WTC11 (cell line): ENCODE results near the gene FAM135A. TPM values are rescaled to one million over a fixed set of nuclear protein-coding genes. Genes with fewer than 3 reads are reported as not detected.

ENCODE experiments used
- ATAC-seq: fragments of 200-7000 bp; cut with Tn5 transposase; 2 replicates; pipeline ENCODE4 v1.10.0; 2021; ENCODE audit warnings: mild to moderate bottlenecking, moderate library complexity
- Bru-seq: library from RNA; stranded (reverse); fragments of 400-500 nt; gene quantifications from one replicate; lab custom pipeline; 2021; lab: Mats Ljungman, UMichigan
- CTCF ChIA-PET: fragments of 300-600 bp; sonication (Branson Sonifier 250); formaldehyde crosslinking; loops from one replicate; lab custom pipeline; 2021; ENCODE audit warnings: antibody characterized with exemption; lab: Charles Lee
- POLR2A ChIA-PET: fragments of 350-600 bp; sonication (Branson Sonifier 250); formaldehyde crosslinking; loops from one replicate; lab custom pipeline; 2021; ENCODE audit warnings: antibody characterized with exemption; lab: Charles Lee
- DNase-seq: peaks from one replicate; pipeline ENCODE4 v3.0.0; 2021; ENCODE audit warnings: low spot score
- H3K27ac Mint-ChIP-seq: 2 replicates; pipeline ENCODE4 v1.8.0; 2021; ENCODE audit warnings: mixed read lengths
- H3K27me3 Mint-ChIP-seq: 2 replicates; pipeline ENCODE4 v1.8.0; 2021; ENCODE audit warnings: low read depth, mild to moderate bottlenecking, moderate library complexity, mixed read lengths
- H3K36me3 Mint-ChIP-seq: 2 replicates; pipeline ENCODE4 v1.8.0; 2021; ENCODE audit warnings: mixed read lengths
- H3K4me1 Mint-ChIP-seq: 2 replicates; pipeline ENCODE4 v1.8.0; 2022; ENCODE audit warnings: mixed read lengths
- H3K4me3 Mint-ChIP-seq: 2 replicates; pipeline ENCODE4 v1.8.0; 2021; ENCODE audit warnings: mild to moderate bottlenecking, moderate library complexity, mixed read lengths
- H3K9me3 Mint-ChIP-seq: 2 replicates; pipeline ENCODE4 v1.8.0; 2021; ENCODE audit warnings: mixed read lengths
- CREM ChIP-seq: sonication (generic); formaldehyde crosslinking; IDR thresholded peaks from 2 replicates; pipeline ENCODE4 v1.8.1; 2022; ENCODE audit warnings: mild to moderate bottlenecking, missing genetic modification reagents, moderate library complexity
- E2F1 ChIP-seq: sonication (generic); formaldehyde crosslinking; IDR thresholded peaks from 2 replicates; pipeline ENCODE4 v1.8.0; 2022; ENCODE audit warnings: mild to moderate bottlenecking, missing genetic modification reagents
- ESRRA ChIP-seq: sonication (generic); formaldehyde crosslinking; IDR thresholded peaks from 2 replicates; pipeline ENCODE4 v1.8.1; 2022; ENCODE audit warnings: mild to moderate bottlenecking, missing genetic modification reagents, borderline replicate concordance
- GABPB1 ChIP-seq: sonication (generic); formaldehyde crosslinking; IDR thresholded peaks from 2 replicates; pipeline ENCODE4 v1.8.1; 2023; ENCODE audit warnings: mild to moderate bottlenecking, missing genetic modification reagents
- IRF2 ChIP-seq: sonication (generic); formaldehyde crosslinking; IDR thresholded peaks from 2 replicates; pipeline ENCODE4 v1.8.0; 2022; ENCODE audit warnings: low read depth, missing genetic modification reagents, borderline replicate concordance
- KAT7 ChIP-seq: sonication (generic); formaldehyde crosslinking; IDR thresholded peaks from 2 replicates; pipeline ENCODE4 v1.8.1; 2023; ENCODE audit warnings: missing genetic modification reagents, mild to moderate bottlenecking, borderline replicate concordance
- OVOL2 ChIP-seq: fragments of 250-450 bp; sonication (Bioruptor Pico); IDR thresholded peaks from 2 replicates; pipeline ENCODE4 v1.9.0; 2021; ENCODE audit warnings: mild to moderate bottlenecking, borderline replicate concordance
- RORB ChIP-seq: fragments of 250-450 bp; sonication (Bioruptor Pico); IDR thresholded peaks from 2 replicates; pipeline ENCODE4 v1.9.0; 2021; ENCODE audit warnings: mild to moderate bottlenecking
- TCF7 ChIP-seq: sonication (generic); formaldehyde crosslinking; IDR thresholded peaks from 2 replicates; pipeline ENCODE4 v1.8.0; 2022; ENCODE audit warnings: mild to moderate bottlenecking, low read depth, missing genetic modification reagents, moderate library complexity
- TP53 ChIP-seq: sonication (generic); formaldehyde crosslinking; IDR thresholded peaks from 2 replicates; pipeline ENCODE4 v1.8.1; 2023; ENCODE audit warnings: mild to moderate bottlenecking, missing genetic modification reagents
- USF1 ChIP-seq: sonication (generic); formaldehyde crosslinking; IDR thresholded peaks from 2 replicates; pipeline ENCODE4 v1.8.0; 2022; ENCODE audit warnings: mild to moderate bottlenecking, missing genetic modification reagents
- ZMAT4 ChIP-seq: fragments of 250-450 bp; sonication (Bioruptor Pico); IDR thresholded peaks from 2 replicates; pipeline ENCODE4 v1.9.0; 2021; ENCODE audit warnings: mild to moderate bottlenecking
- ZNF263 ChIP-seq: sonication (generic); formaldehyde crosslinking; IDR thresholded peaks from 2 replicates; pipeline ENCODE4 v1.8.1; 2022; ENCODE audit warnings: low read depth, mild to moderate bottlenecking, moderate library complexity, missing genetic modification reagents
- ZNF317 ChIP-seq: sonication (generic); formaldehyde crosslinking; IDR thresholded peaks from 2 replicates; pipeline ENCODE4 v1.8.1; 2023; ENCODE audit warnings: low read depth, mild to moderate bottlenecking, moderate library complexity, missing genetic modification reagents, borderline replicate concordance
- ZNF532 ChIP-seq: fragments of 250-450 bp; sonication (Bioruptor Pico); IDR thresholded peaks from 2 replicates; pipeline ENCODE4 v1.9.0; 2021; ENCODE audit warnings: mild to moderate bottlenecking, borderline replicate concordance
- ZNF671 ChIP-seq: fragments of 250-450 bp; sonication (Bioruptor Pico); IDR thresholded peaks from 2 replicates; pipeline ENCODE4 v1.8.0; 2021; ENCODE audit warnings: mild to moderate bottlenecking
- long read RNA-seq, 3 experiments: library from RNA in 1 of 3; library from capped mRNA in 1 of 3; library from polyadenylated mRNA in 1 of 3; unstranded in 2 of 3; stranded (forward) in 1 of 3; transcript quantifications; one replicate each; pipeline ENCODE4 v2.0.0, GENCODE V29; 2021
- total RNA-seq: library from RNA; stranded (reverse); gene quantifications from 3 replicates; pipeline ENCODE4 v1.2.3, GENCODE V29; 2021
- TF ChIP-seq, protein P1 (sequence below): sonication (generic); formaldehyde crosslinking; IDR thresholded peaks from 2 replicates; pipeline ENCODE4 v1.8.0; 2023; ENCODE audit warnings: missing genetic modification reagents
- TF ChIP-seq, protein P2 (sequence below): sonication (generic); formaldehyde crosslinking; IDR thresholded peaks from 2 replicates; pipeline ENCODE4 v1.8.0; 2022; ENCODE audit warnings: mild to moderate bottlenecking, missing genetic modification reagents
- TF ChIP-seq, protein P3 (sequence below): sonication (generic); formaldehyde crosslinking; IDR thresholded peaks from 2 replicates; pipeline ENCODE4 v1.8.1; 2023; ENCODE audit warnings: mild to moderate bottlenecking, moderate library complexity, missing genetic modification reagents

FAM135A gene
- total RNA-seq (31.7 to 34.1 TPM (median 32.9 TPM) in 3 replicates), Bru-seq, nascent RNA (percentile 87 among the genes with signal in this experiment)
- long read RNA-seq, experiment 1, full-length matches to known transcripts, result 8 of 148 reads
- long read RNA-seq, experiment 1, partial matches to known transcripts, result 44 of 148 reads
- long read RNA-seq, experiment 1, other reads (novel, unspliced or antisense), result 96 of 148 reads
- long read RNA-seq, experiment 2, full-length matches to known transcripts, result 1 of 36 reads
- long read RNA-seq, experiment 2, partial matches to known transcripts, result 21 of 36 reads
- long read RNA-seq, experiment 2, other reads (novel, unspliced or antisense), result 14 of 36 reads
- long read RNA-seq, experiment 3, partial matches to known transcripts, result 10 of 17 reads
- long read RNA-seq, experiment 3, other reads (novel, unspliced or antisense), result 7 of 17 reads

- ATAC-seq (peak; percentile 97), DNase-seq (peak; percentile 100)
- H3K4me1 Mint-ChIP-seq, result peaks cover 12% of the 10 kb centered on the region
- no peaks in the 10 kb centered on the region; the same call in 1 of the 2 replicates for H3K27me3 Mint-ChIP-seq
- H3K4me3 Mint-ChIP-seq, result peak within 1 kb of the TSS; percentile 99
- H3K9me3 Mint-ChIP-seq, result no peaks in the 10 kb centered on the region
- ChIA-PET POLR2A (interaction anchor here (0.6 to 1.5 kb wide), 7 partner anchors 20 to 618 kb away, joined by 3 to 5 read pairs (median 4); partner anchors contain the start of gene SDHAF4), CTCF (interaction anchor here (0.6 to 1.7 kb wide), 10 partner anchors 8 to 543 kb away, joined by 3 to 9 read pairs (median 4); no protein-coding TSS in a partner anchor)
- H3K36me3 Mint-ChIP-seq, result peaks cover 3% of the 10 kb centered on the region; the same call in 1 of the 2 replicates
- TF ChIP-seq GABPB1 (CRISPR knock-in tag), result no peak; the same call in 1 of the 2 replicates
- TF ChIP-seq TP53 (CRISPR knock-in tag), result no peak
- TF ChIP-seq CREM (CRISPR knock-in tag), result peak; percentile 83; the same call in 1 of the 2 replicates
- peak; percentile 56; the same call in 1 of the 2 replicates for TF ChIP-seq ZNF532 (CRISPR knock-in tag)
- no peak for TF ChIP-seq IRF2 (CRISPR knock-in tag)
- 0 out of 2 replicates have a peak, but pooled peaks have one; percentile 24 for TF ChIP-seq KAT7 (CRISPR knock-in tag)
- TF ChIP-seq ZMAT4 (CRISPR knock-in tag), result peak; percentile 63; the same call in 1 of the 2 replicates
- TF ChIP-seq ZNF671 (CRISPR knock-in tag), result 0 out of 2 replicates have a peak, but pooled peaks have one; percentile 11
- TF ChIP-seq, protein P1, sequence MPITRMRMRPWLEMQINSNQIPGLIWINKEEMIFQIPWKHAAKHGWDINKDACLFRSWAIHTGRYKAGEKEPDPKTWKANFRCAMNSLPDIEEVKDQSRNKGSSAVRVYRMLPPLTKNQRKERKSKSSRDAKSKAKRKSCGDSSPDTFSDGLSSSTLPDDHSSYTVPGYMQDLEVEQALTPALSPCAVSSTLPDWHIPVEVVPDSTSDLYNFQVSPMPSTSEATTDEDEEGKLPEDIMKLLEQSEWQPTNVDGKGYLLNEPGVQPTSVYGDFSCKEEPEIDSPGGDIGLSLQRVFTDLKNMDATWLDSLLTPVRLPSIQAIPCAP (CRISPR knock-in tag), result peak; percentile 56; the same call in 1 of the 2 replicates
- TF ChIP-seq TCF7 (CRISPR knock-in tag), result no peak
- 0 out of 2 replicates have a peak, but pooled peaks have one; percentile 68 for TF ChIP-seq ESRRA (CRISPR knock-in tag)
- TF ChIP-seq RORB (CRISPR knock-in tag), result 0 out of 2 replicates have a peak, but pooled peaks have one; percentile 67
- TF ChIP-seq OVOL2 (CRISPR knock-in tag), result peak; percentile 65; the same call in 1 of the 2 replicates
- TF ChIP-seq, protein P2, sequence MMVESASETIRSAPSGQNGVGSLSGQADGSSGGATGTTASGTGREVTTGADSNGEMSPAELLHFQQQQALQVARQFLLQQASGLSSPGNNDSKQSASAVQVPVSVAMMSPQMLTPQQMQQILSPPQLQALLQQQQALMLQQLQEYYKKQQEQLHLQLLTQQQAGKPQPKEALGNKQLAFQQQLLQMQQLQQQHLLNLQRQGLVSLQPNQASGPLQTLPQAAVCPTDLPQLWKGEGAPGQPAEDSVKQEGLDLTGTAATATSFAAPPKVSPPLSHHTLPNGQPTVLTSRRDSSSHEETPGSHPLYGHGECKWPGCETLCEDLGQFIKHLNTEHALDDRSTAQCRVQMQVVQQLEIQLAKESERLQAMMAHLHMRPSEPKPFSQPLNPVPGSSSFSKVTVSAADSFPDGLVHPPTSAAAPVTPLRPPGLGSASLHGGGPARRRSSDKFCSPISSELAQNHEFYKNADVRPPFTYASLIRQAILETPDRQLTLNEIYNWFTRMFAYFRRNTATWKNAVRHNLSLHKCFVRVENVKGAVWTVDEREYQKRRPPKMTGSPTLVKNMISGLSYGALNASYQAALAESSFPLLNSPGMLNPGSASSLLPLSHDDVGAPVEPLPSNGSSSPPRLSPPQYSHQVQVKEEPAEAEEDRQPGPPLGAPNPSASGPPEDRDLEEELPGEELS (CRISPR knock-in tag), result 0 out of 2 replicates have a peak, but pooled peaks have one; percentile 13
- 0 out of 2 replicates have a peak, but pooled peaks have one; percentile 6 for TF ChIP-seq ZNF317
- TF ChIP-seq USF1 (CRISPR knock-in tag), result peak; percentile 19; the same call in 1 of the 2 replicates
- TF ChIP-seq, protein P3, sequence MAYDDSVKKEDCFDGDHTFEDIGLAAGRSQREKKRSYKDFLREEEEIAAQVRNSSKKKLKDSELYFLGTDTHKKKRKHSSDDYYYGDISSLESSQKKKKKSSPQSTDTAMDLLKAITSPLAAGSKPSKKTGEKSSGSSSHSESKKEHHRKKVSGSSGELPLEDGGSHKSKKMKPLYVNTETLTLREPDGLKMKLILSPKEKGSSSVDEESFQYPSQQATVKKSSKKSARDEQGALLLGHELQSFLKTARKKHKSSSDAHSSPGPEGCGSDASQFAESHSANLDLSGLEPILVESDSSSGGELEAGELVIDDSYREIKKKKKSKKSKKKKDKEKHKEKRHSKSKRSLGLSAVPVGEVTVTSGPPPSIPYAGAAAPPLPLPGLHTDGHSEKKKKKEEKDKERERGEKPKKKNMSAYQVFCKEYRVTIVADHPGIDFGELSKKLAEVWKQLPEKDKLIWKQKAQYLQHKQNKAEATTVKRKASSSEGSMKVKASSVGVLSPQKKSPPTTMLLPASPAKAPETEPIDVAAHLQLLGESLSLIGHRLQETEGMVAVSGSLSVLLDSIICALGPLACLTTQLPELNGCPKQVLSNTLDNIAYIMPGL (CRISPR knock-in tag), result peak; percentile 60; the same call in 1 of the 2 replicates
- no peak for TF ChIP-seq ZNF263 (CRISPR knock-in tag)
- TF ChIP-seq E2F1 (CRISPR knock-in tag), result peak; percentile 57; the same call in 1 of the 2 replicates
- peak within 1 kb of the TSS; percentile 96 for H3K27ac Mint-ChIP-seq
Observed at GRCh38 chr6:70413114-70413991, at the start of gene FAM135A. Gene FAM135A, plus strand, starts transcription at chr6:70413508. Its CDS starts 14,835 bp downstream, at chr6:70428343.
